Measurements from ENCODE around the gene NT5C.

The NT5C gene

GRCh38 chr17:75090871-75091854 lies 40.4 kb downstream of the NT5C start:
- no peak for DNase-seq

- no peak for DNase-seq
These were observed 42.8 kb downstream of the NT5C start for GRCh38 chr17:75088465-75089417.

DNA sequence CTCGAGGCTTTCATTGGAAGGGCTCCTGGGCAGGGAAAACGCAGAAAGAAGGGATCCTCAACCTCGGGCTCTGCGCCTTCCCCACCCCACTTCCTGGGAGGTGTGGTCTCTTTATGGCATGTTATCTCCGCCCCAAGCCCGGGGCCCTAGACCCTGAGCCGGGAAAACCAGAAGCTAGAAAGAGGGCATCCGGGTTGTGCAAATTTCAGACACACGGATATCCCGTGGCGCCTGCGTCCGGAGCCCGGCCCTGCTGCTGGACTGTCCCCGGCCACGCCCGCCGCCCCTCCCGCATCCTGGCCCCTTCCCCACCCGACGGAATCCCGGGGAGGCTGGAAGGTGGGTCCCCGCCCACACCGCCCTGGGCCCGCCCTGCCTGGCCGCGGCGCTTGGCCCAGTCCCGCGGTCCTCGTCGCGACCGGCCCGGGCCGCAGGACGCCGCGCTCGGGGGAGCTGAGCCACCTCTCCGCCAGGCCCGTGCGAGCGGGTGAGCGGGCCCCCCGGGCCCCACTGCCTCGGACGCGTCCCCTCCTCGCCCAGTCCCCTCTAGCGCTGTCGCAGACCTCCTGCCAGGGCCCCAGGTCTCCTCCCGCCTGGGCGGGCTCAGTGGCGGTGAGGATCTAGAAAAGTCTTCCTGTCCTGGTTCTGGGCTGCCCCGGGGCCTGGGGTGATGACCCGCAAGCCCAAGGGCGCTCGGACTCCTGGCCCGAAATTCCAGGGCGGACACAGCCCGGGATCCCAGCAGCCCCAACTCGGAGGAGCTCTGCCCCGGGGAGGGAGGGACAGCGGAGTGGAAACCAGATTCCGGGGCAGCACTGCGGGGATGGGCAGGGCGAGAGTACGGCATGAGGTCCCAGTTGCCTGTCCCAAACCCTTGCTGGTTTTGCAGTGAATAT lies 43.7 kb downstream of the NT5C start, which contains the start of gene SLC16A5:
TSS of gene SLC16A5 (plus strand) at position 397 of the 896 bp plus-strand sequence. CDS start 5,683 bp downstream, outside the sequence.
- DNase-seq, result peak; percentile 57 to 60

- DNase-seq, result no peak
These were observed 44.4 kb downstream of the NT5C start for GRCh38 chr17:75087182-75087557.

DNA sequence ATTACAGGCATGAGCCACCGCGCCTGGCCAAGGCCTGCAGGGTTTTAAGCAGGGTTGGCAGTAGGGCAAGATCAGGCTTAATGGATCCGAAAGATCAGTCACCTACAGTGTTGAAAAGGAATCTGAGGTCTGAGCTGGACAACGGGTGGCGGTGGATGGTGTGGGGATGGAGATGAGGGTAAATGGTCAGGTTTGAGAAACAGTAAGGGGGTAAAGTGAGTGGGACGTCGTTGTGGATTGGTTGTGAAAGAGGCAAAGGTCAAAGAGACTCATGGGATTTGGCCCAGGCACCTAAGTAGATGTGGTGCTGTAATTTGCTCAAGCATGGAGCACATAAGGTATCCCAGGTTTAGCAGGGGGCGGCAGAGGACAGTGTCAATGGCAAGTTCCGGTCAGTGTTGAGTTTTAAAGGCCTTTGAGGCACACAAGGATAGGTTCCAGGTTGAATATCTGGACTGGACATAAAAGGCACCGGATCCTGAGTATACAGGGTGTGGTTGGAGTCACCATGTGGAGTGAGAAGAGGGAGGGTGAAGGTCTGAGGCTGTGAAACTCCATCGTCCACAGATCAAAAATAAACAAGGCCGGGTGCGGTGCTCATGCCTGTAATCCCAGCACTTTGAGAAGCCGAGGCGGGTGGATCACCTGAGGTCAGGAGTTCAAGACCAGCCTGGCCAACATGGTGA lies 44.9 kb downstream of the NT5C start:
- no peak for DNase-seq

DNA sequence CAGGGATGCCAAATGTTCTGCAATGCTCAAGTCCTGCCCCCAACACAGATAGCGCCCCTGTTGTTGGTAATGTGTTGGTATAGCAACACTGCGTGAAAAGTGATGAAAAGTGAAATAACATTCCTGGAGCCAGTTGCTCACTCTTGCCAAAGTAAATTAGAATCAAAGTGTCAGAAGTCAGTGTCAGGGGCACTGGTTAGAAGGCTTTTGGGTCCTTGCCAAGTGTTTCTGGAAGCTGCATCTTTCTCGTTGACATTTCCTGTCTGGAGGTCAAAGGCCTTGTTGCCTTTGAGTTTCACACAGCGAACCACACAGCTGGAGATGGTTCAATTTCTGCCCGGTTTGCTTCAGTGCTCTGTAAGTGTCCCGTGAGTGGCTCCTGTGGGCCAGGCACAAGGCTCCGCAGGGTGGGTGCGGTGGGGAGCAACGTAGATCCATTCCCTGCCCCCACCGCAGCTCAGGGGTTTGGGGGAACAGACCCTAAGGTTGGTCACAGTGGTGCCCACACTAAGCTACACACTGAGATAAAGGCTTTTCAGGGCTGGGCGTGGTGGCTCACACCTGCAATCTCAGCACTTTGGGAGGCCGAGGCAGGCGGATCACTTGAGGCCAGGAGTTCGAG lies 47.4 kb downstream of the NT5C start:
- no peak for DNase-seq

- no peak for DNase-seq
These were observed 48.9 kb downstream of the NT5C start for GRCh38 chr17:75082683-75083082.

- no peak for DNase-seq
These were observed 49.7 kb downstream of the NT5C start for GRCh38 chr17:75081611-75082540.

All from bone marrow (tissue), 2 donors.